HG02642 (cell line): ENCODE measurements around the gene RAPGEF5.

Source experiments
- ATAC-seq: cut with Tn5 transposase; IDR thresholded peaks from one replicate; pipeline ENCODE4 v1.9.1; 2021; ENCODE audit warnings: mild to moderate bottlenecking; ENCODE audit not compliant: unreplicated experiment, poor library complexity

The RAPGEF5 gene

GRCh38 chr7:22178735-22179134 is 178.2 kb downstream of the RAPGEF5 start:
- ATAC-seq, result no peak

DNA sequence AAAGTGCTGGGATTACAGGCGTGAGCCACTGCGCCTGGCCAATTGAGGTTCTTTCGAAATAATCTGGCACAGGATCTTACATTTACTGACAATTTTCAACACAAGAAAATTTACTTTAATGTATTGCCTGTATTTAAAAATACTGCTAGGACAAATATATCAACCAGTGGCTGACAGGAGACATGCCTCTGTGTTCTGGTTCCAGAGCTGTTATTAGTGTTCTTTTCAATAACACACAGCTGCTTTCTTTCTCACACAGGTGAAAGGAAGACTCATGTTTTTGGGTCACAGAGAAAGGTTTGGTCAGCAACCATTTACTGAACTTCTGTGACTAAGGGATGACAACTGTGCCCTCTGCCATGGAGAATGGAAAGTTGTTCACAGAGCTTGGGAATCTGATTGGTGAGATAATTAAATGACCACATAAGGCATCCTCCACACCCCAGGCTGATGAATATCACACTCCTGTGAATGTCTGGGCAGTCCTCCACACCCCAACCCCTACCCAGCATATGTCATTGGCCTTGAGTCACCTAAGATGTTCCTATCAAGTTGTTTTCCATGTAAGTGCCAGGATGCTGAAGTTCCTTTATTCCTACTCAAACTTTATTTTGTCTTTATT is 180.1 kb downstream of the RAPGEF5 start:
- ATAC-seq, result no peak

DNA sequence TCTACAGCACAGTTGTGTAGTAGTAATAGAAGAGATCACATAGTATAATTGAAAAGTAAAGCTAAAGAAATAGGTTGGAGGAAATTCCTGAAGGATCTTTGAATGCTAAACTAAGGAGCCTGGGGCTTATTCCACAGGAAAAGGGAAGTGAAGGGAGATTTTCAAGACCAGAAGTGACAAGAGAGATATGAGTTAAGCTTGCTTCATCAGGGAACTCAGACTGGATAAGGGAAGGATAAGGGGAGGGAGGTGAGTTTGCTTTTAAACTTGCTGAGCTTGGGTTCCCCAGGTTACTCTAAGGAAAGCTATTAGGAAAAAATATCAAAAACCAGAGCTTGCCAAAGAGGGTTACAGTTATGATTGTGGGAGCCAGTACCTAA is 182.4 kb downstream of the RAPGEF5 start:
- ATAC-seq, result peak; percentile 14

GRCh38 chr7:22173685-22174573 is 183.0 kb downstream of the RAPGEF5 start:
- peak; percentile 85 for ATAC-seq

- no peak for ATAC-seq
Observed at GRCh38 chr7:22168129-22168634, 188.8 kb downstream of the RAPGEF5 start.

DNA sequence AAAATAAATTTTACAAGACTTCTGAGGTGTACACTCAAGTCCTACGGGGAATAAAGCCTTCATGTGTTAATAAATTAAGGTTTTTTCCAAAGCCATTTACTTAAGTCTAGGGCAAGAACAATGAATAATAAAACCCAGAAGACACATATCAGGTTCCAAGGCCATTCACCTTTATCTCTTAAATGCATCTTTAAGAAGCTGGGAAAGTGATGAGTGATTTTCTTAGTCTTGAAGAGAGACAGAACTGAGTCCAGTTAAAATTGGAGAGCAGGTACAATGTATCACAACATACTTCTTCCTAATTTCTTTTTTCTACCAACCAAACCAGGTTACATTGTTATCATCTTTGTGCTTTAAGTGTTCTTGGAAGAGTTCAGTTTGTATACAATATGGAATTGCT is 189.5 kb downstream of the RAPGEF5 start:
- ATAC-seq, result no peak

GRCh38 chr7:22166928-22167327 is 190.0 kb downstream of the RAPGEF5 start:
- ATAC-seq, result no peak

- ATAC-seq, result no peak
Observed at GRCh38 chr7:22159341-22159740, 197.6 kb downstream of the RAPGEF5 start.

DNA sequence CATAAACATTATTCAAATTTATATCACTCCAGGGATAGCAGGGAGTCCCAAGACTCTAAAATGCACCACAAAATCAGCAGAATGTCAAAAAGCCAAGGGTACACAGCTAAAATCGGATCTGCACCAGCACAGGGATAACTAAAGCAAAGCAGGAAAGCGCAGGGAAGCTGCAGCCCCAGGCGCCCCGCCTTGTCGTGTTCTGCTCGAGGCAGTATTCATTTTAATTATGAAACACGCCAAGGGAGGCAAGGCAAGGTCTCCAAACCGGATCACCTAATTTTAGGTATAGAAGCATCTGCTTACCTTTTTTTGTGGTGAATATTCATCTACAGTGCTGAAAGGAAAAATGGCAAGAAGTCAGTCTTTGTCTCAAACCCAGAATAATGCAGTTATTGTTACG is 199.4 kb downstream of the RAPGEF5 start:
- ATAC-seq, result no peak

GRCh38 chr7:22156205-22156604 is 200.7 kb downstream of the RAPGEF5 start:
- no peak for ATAC-seq

GRCh38 chr7:22154143-22154529 is 202.8 kb downstream of the RAPGEF5 start:
- no peak for ATAC-seq

DNA sequence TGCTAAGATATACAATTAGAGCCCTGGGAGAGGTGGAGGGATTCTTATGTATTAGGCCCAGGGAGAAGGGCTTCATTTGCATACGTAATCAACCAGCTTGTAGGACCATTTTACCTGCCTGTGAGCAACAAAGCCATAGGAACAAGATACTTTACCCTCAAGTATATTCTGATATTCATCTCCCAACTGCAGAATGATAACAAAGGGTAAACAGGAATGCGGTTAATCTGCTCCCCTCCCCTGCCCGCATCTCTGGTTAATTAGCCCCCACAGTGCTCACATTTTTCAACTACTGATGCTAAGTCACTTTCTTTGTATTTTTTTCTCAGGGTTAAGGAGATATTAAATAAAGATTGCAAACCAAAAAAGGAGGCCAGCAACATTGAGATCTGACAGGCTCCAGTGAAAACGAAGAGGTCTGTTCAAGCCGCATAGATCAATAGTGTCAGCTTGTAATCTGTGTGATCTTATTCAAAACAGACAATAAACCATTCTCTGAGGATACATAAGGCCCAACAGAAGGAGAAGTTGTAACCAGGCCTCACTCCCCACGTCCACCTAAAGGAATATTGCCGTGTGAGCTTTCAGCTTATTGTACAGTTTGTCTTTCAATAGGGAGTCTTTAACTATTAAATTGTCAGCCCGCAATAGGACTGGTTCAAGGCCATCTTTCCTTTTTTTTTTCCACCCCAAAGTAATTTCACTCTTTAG is 203.4 kb downstream of the RAPGEF5 start:
- no peak for ATAC-seq

- ATAC-seq, result no peak
Observed at GRCh38 chr7:22152690-22153089, 204.3 kb downstream of the RAPGEF5 start.

DNA sequence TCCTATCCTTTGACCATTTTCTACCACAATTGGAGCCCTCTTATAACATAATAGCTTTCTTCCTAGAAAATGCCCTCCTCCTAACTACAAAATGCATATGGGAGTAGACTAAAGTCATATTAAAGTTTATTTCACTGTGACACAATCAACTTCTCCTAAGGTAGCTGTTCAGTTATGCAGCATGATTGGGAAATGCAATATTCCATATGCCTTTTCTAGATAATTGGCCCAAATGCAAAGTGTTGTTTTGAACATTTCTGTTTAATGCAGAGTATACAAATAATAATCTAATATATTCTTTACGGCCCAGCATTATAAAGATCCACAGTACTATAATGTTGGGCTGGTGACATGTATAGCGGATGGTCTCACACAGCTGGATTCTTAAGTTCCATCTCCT is 205.1 kb downstream of the RAPGEF5 start:
- no peak for ATAC-seq

DNA sequence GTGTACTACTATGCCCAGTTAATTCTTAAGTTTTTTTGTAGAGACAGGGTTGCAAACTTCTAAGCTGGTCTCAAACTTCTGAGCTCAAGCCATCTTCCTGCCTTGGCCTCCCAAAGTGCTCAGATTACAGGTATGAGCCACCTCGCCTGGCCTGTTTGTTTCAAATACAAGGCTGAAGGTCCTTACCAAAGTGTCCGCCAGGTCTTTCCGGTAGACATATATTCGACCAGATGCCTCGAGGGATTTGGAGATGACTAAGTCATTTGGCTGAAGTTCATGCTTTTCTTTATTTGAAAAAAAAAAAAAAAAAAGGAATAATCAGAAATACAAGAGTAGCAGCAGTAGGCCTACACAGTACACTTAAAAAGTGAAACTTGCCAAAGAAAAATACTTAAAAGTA is 206.7 kb downstream of the RAPGEF5 start:
- ATAC-seq, result no peak

GRCh38 chr7:22147868-22148267 is 209.1 kb downstream of the RAPGEF5 start:
- no peak for ATAC-seq

DNA sequence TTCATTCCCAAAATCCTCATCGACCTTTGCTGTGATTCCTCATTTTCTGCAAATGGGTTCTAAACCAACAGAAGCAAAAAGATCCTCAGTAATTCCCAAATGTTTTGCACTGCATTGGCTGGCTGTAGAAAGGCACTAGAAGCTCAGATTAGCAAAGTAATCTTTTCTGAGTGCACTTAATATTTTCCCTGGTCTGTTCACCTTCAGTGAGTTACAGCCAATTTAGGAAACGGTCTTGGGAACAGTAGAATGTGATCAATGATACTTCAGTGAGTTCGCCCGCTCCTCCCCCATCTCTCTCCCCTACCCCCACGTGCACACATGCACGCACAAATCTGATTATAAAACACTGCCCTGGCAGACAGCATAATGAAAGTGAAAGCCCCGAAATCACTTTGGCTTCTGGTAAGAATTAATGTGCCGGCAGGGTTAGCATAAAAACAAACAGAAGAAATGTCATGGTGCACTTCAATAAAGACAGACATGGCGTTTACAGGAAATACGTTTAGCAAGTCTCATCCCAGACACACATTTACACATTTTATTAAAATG is 209.9 kb downstream of the RAPGEF5 start:
- ATAC-seq, result no peak

- no peak for ATAC-seq
Observed at GRCh38 chr7:22144950-22145349, 212.0 kb downstream of the RAPGEF5 start.

DNA sequence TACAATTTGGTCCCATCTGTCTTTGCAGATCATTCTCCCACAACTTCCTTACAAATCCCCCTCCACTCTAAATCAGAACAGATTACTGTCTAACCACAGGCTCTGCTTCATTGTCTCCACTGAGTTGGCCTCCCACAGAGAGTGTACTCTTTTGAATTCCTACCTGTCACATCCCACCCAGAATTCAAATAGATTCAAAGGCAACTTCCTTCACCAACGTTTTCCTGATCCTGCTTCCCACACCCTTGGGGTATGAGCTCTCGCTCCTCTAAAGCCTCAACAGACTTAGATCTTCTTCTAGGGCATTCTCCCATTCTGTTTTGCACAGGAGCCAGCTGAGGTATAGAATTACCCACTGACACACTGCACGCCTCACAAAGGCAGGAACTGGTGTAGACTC is 213.5 kb downstream of the RAPGEF5 start:
- no peak for ATAC-seq

DNA sequence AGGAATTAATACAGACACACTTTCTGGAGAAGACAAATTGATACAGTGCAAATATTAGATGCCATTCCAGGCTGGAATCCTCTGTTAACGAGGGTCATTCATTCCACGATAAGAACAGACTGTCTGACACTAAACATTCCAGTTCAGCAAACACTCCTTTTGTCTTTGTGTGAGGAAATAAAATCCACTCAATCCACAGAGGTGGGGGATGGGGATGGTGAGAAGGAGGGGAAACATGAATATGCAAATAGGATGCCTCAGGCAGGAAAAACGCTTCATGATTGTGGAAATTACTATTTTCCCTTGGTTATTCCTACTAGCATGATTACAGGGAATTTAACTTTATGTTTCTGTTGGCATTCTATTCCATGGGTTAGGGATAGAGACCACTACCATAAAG is 214.4 kb downstream of the RAPGEF5 start:
- ATAC-seq, result no peak

- no peak for ATAC-seq
Observed at GRCh38 chr7:22141355-22141754, 215.6 kb downstream of the RAPGEF5 start.
